NOMO-1 treated with dmso at 0.1 percent for 144 hours (cell line): ENCODE results near the gene SLC22A25.
"Not testable (repeated sequence)": the region's sequence is repeated elsewhere in the genome, so short reads cannot be mapped to it uniquely, and the experiment has no call there.

Experiments used
- DNase-seq: peaks from one replicate; lab custom pipeline; 2025; ENCODE audit not compliant: unreplicated experiment; lab: John Stamatoyannopoulos, UW

The SLC22A25 gene

DNA sequence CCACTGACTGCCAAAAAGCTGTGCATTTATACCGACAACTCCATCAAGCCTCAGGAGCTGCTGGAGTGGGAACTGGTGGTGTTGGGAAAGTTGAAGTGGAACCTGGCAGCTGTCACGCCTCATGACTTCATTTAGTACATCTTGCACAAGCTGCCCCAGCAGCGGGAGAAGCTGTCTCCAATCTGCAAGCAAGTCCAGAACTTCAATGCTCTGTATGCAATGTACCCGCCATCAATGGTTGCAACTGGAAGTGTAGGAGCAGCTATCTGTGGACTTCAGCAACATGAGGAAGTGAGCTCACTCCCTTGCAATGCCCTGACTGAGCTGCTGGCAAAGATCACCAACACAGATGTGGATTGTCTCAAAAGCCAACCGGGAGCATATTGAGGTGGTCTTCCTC lies at the start of gene SLC22A25:
SLC22A25 (minus strand) TSS at position 67 of the 400 bp plus-strand sequence. CDS start 13,947 bp downstream, outside the sequence.
- DNase-seq, result no peak

GRCh38 chr11:63290285-63290684 lies 46.9 kb upstream of the SLC22A25 start:
- no peak for DNase-seq

DNA sequence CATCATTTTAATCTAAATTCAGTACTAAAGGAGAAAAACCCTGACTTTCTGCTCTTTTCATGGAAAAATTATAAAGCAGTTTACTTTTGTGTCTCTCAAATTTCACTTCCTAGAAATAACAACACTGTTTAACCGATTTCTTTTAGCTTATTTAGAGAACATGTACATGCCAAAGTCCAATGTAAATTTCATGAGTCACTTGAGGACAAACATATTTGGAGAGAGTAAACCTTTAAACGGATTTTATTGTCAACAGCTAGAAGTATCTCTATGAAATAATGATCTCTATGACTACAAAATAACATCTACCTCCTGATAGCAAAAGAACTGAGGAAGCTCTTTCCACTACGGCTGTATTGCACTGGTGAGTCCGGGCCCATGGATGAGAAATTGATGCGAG lies 46.3 kb upstream of the SLC22A25 start:
- no peak for DNase-seq

DNA sequence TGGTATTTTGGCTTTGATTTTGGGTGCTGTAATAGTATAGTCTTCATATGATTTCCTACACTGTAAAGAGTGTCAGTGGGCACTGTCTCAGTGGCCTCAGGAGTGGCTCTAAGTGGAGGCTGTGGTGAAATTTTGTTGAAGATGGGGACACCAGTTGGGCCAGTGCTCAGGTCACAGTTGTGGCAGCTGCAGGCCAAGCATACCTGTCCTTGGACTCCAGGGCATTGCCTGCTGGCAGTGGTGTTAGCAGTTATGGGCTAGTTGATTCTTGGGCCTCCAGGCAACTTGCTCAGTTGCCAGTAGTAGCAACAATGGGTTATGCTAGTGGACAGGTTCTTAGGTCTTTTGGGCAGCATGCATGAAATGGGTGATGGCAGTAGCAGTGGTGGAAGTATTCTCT lies 39.2 kb upstream of the SLC22A25 start:
- no peak for DNase-seq

- no peak for DNase-seq
Observed at GRCh38 chr11:63280920-63281319, 37.5 kb upstream of the SLC22A25 start.

DNA sequence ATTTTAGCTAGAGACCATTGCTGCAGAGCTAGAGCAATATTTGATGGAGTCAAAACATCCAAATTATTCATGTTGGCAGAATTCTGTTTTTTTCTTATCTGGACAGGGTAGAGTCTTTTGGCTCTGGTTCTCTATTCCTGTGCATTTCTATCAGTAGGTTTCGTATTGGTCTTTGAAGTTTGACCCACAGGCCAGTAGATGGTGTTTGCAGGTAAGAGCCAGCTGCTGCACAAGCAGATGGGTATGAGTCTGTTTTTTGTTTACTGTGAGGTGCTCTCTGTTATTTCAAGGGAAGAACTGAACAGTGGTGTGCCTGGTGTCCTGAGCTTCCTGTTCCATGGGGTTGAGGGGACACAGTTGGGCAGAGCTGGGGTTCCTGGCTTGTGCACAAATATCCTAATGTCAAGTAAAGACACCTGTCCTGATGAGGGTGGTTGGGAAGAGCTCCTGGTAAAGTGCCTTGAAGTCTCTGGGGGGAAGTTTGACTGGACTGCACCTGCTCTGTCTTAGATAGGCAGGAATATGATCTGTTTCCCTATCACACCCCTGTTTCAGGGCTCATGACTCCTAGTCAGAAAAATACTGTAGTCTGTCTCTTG lies 34.0 kb upstream of the SLC22A25 start:
- DNase-seq, result no peak

GRCh38 chr11:63274776-63275175 lies 31.4 kb upstream of the SLC22A25 start:
- no peak for DNase-seq

DNA sequence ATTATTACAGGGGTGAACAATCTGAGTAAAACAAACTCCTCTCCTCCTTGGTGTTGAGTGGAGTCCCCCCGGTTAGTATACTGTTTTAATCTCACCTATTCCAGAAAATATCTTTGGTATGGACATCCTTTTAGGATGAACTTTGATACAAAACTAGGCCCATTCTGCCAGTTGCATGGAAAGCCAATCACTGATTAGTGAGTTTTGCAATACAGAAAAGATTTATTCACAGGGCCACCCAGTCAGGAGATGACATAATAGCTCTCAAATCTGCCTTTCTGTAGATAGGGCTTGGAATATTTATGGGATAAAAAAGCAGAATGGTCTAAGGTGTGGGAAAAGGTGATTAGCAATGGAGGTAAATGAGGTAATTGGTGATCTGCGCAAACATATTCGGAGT lies 30.3 kb upstream of the SLC22A25 start:
- no peak for DNase-seq

- no peak for DNase-seq
Observed at GRCh38 chr11:63262547-63262946, 19.1 kb upstream of the SLC22A25 start.

DNA sequence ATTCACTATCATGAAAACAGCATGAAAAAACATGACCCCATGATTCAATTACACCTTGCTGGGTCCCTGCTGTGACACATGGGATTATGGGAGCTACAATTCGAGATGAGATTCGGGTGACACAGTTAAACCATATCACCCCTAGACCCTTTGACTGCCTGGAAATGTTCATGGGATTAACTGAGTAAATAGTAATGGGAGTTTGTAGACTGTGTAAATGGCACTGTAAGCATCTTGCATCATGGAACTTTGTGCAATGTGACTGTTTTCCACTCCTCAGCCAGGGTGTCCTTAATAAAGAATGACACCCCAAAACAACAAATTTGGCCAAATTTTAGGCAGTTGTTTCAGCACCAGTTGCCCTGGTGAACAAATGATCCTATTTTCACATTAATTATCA lies 7.9 kb upstream of the SLC22A25 start:
- no peak for DNase-seq

GRCh38 chr11:63250162-63251050 lies 7.0 kb upstream of the SLC22A25 start:
- DNase-seq, result no peak

- no peak for DNase-seq
Observed at GRCh38 chr11:63248966-63249365, 5.6 kb upstream of the SLC22A25 start.

- DNase-seq, result not testable (repeated sequence)
Observed at GRCh38 chr11:63247237-63248002, 4.0 kb upstream of the SLC22A25 start.

DNA sequence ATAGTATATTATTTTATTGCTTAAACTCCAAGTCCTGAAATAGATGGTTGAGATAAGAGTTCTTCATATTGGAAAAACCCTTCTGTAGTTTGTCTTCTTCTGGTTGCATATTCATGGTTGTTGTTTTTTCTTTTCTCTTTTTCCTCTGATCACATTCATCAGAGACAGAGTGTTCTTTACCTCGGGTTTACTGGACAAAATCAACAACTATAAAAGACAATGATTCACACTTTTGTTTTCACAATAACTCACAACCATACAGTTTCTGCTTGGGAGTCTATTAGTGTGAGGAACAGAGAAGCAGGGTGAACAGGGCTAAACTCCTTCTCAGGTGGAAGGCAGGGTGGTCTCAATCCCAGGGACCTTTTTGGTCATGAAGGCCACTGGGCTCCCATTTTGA lies 2.6 kb upstream of the SLC22A25 start:
- no peak for DNase-seq

DNA sequence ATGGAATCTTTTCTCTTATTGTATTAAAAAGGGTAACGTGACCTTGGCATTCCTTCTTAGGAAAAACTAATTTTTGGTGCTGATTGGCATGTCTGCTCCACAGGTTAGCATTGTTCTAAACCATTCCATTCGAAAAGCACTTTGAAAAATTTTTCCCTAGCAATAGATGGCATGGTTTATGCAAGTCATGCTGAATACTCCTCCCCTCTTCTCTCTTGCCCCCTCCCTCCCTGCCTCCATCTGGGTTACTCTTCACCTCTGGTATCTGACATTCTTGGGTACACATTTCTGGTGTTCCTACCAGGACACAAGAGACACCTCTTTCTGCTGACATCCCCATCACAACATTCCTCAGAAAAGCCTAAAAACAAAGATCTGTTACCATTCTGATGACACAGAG lies 1.5 kb upstream of the SLC22A25 start:
- DNase-seq, result no peak

- DNase-seq, result no peak
Observed at GRCh38 chr11:63242089-63242781, 1.2 kb downstream of the SLC22A25 start.

DNA sequence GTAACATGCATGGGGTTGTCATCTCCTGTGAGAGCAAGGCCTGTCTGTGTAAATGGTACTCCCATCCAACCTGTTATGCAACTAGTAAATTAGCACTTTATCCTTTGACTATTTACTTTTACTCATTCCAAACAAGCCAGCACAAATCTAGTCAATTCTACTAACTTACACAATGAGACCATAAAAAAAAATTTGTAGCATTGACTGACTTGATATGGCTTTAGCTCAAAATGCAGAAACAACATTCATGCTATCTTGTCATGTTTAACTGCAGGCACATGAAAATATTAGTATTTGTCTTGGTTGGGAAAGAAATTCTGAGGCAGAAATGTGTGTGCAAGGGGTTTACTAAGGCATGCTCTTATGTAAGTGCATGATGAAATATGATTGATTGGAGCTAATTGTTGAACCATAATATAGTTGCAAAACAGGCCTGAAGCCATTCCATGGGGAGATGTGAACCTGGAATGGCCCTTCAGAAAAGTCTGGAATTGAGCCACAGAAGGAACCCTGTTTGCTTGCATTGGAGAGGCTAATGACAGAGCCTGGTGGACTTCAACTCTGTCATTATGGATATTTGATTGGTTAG lies 2.5 kb downstream of the SLC22A25 start:
- no peak for DNase-seq

DNA sequence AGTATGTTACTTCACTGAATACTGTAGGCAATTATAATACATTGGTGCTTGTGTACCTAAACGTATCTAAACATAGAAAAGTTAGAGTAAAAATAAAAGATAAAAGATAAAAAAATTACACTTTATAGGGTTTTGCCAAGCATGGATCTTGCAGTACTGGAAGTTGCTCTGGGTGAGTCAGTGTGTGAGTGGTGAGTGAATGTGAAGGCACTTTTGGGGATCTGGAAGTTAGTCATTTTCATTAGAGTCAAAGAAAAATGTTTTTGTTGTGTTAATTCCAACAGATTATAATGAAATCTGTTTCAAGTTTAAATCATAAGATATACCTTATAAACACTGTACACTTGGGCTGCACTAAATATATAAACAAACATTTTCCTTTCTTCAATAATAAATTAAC lies 3.3 kb downstream of the SLC22A25 start:
- no peak for DNase-seq

DNA sequence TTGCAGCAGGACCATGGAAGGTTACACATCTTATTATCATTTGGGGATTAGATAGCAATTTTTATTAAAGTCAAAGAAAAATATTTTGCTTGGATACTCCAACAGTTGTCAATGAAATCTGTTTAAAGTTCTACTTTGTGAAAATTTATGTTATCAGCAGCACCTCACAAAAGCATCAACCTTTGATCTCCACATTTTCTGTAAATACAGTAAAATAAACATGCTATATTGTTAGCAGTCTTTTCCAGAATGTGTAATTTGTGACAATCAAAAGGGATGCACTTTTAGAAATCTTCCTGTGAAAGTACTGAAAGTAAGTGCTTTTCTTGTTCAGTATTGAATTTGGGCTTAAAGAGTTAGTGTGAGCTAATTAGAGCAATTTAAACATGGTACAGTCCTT lies 4.1 kb downstream of the SLC22A25 start:
- DNase-seq, result no peak

DNA sequence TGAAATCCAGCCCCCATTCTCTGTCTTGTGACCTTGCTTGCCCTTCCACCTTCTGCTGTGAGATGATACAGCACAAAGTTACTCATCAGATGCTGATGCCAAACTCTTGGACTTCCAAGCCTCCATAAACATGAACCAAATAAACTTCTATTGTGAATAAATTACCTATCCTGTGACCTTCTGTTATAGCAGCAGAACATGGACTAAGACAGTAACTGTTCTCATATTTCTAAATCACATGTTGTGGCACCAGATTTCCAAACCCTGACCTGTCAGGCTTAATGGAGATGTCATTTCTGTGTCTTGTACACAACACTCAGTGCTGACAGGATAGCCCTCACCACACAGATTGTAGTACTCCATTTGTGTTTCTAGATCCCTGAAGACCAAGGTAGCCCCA lies 6.0 kb downstream of the SLC22A25 start:
- DNase-seq, result no peak
